H1 (cell line): ENCODE measurements around the gene HS2ST1. TPM values are rescaled to one million over a fixed set of nuclear protein-coding genes. Genes with fewer than 3 reads are reported as not detected.

Source experiments
- HDAC6 ChIP-seq: IDR thresholded peaks from one replicate; pipeline ENCODE4 v1.7.1; 2012; ENCODE audit warnings: low read depth, mild to moderate bottlenecking, inconsistent platforms, low read length, moderate library complexity
- KDM1A ChIP-seq: fragments of 200-600, 300-600 bp; sonication (generic); IDR thresholded peaks from 2 replicates; pipeline ENCODE4 v1.7.1; 2016; ENCODE audit warnings: mild to moderate bottlenecking, low read length, borderline replicate concordance
- SP4 ChIP-seq: IDR thresholded peaks from 2 replicates; pipeline ENCODE4 v1.6.1; 2012; ENCODE audit warnings: low read length, inconsistent platforms
- polyA plus RNA-seq, 7 experiments: library from polyadenylated mRNA; depleted of rRNA in 3 of 7; stranded (reverse) in 5 of 7; unstranded in 2 of 7; fragments of >200 nt in 5 of 7; fragments of 200-250 nt in 2 of 7; gene quantifications; 1 replicate in 5 of 7; 2 replicates in 1 of 7; 4 replicates in 1 of 7; pipeline versions ENCODE4 v1.2.1 to v1.2.3, GENCODE V29; 2011 to 2013; ENCODE audit warnings: missing spikeins in 2 of 7, mixed read lengths in 2 of 7
- total RNA-seq: library from RNA; stranded (reverse); fragmentation: NEBNext Ultra II Directional; extraction: Animal tissue kit (Norgen Biotek cat#: 25700); gene quantifications from 2 replicates; pipeline ENCODE4 v1.2.1, GENCODE V29; 2021

Gene HS2ST1
- total and polyA plus RNA-seq, 2 of the 8 experiments (the other 6 are each of a cell fraction or from before 2014, with no cell fraction given), result 5.2 to 28.3 TPM

DNA sequence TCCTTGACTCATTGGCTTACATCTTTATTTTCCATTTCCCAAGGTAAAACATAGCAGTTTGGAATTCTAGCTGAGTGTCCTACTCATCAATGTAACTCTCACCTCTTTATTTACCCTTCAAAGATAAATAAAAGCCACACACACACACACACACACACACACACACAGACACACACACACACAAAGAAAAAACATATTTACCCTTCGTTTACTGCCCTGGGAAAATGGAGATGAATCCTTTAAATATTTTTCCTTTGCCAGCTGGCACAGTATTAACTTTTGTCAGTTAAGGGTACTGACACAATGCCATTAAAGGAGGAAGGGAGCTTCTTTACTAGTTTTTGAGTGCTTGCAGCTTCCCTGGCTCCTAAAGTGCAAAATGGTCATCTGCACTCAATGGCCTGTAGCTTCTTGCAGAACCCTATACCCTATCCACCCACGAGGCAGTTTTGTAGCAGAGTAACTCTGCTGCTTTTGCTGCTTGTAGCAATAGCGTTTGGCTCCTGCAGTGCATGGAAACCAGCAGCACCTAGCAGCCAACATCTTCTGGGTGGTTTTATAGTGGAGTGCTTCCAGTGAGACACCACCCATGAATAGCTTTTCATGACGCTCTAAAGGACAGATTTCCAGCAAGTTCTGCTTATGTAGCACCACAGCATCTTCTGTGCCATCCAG, 103.7 kb downstream of the HS2ST1 start (continued):
- TF ChIP-seq HDAC6, result no peak
- no peak for TF ChIP-seq KDM1A
- TF ChIP-seq SP4, result no peak
